ENCODE results near the gene FKBP7.
"Not testable (repeated sequence)": the region's sequence is repeated elsewhere in the genome, so short reads cannot be mapped to it uniquely, and the experiment has no call there.

Gene FKBP7

GRCh38 chr2:178448968-178449661 is 29.3 kb downstream of the FKBP7 start:
- no peak for DNase-seq

- DNase-seq: no peak
Observed at GRCh38 chr2:178441426-178441825, 37.0 kb downstream of the FKBP7 start.

GRCh38 chr2:178436662-178437061 is 41.7 kb downstream of the FKBP7 start:
- DNase-seq: no peak

GRCh38 chr2:178429336-178429735 is 49.1 kb downstream of the FKBP7 start:
- peak; percentile 69 for DNase-seq

GRCh38 chr2:178428396-178428806 is 50.0 kb downstream of the FKBP7 start:
- DNase-seq: no peak

- no peak for DNase-seq
Observed at GRCh38 chr2:178427458-178427857, 50.9 kb downstream of the FKBP7 start.

- no peak for DNase-seq
Observed at GRCh38 chr2:178426388-178426787, 52.0 kb downstream of the FKBP7 start.

GRCh38 chr2:178425255-178425827 is 53.1 kb downstream of the FKBP7 start:
- DNase-seq: no peak

GRCh38 chr2:178423746-178424145 is 54.7 kb downstream of the FKBP7 start:
- DNase-seq: not testable (repeated sequence)

GRCh38 chr2:178422097-178422496 is 56.3 kb downstream of the FKBP7 start:
- DNase-seq: no peak

GRCh38 chr2:178420463-178420999 is 57.9 kb downstream of the FKBP7 start:
- no peak for DNase-seq

- DNase-seq: peak; percentile 5
Observed at GRCh38 chr2:178419123-178419522, 59.3 kb downstream of the FKBP7 start.

GRCh38 chr2:178418426-178418825 is 60.0 kb downstream of the FKBP7 start:
- DNase-seq: no peak

- DNase-seq: no peak
Observed at GRCh38 chr2:178417916-178418315, 60.5 kb downstream of the FKBP7 start.

GRCh38 chr2:178415979-178416378 is 62.4 kb downstream of the FKBP7 start:
- DNase-seq: no peak

- peak; percentile 98 for DNase-seq
Observed at GRCh38 chr2:178414266-178415247, 63.8 kb downstream of the FKBP7 start.

All from MV-4-11 (cell line).